Measurements from ENCODE around the gene STRIP1. TPM values are rescaled to one million over a fixed set of nuclear protein-coding genes. Genes with fewer than 3 reads are reported as not detected.
A peak's percentile ranks its signal among the peaks of the same experiment; 100 is the strongest.

The STRIP1 gene
- polyA plus RNA-seq, 2 of the 4 experiments (the other 2 are of a cell fraction), result 16.4 to 16.7 TPM

DNA sequence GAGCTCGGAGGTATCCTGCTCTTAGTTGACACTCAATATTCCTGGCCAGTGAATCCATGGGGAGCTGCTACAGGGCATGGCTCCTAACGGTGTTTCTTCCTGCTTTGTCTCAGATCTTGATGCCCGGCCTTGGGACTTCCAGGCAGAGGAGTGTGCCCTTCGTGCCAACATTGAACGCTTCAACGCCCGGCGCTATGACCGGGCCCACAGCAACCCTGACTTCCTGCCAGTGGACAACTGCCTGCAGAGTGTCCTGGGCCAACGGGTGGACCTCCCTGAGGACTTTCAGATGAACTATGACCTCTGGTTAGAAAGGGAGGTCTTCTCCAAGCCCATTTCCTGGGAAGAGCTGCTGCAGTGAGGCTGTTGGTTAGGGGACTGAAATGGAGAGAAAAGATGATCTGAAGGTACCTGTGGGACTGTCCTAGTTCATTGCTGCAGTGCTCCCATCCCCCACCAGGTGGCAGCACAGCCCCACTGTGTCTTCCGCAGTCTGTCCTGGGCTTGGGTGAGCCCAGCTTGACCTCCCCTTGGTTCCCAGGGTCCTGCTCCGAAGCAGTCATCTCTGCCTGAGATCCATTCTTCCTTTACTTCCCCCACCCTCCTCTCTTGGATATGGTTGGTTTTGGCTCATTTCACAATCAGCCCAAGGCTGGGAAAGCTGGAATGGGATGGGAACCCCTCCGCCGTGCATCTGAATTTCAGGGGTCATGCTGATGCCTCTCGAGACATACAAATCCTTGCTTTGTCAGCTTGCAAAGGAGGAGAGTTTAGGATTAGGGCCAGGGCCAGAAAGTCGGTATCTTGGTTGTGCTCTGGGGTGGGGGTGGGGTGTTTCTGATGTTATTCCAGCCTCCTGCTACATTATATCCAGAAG lies 19.4 kb downstream of the STRIP1 start:
- 57% methylated on average over 12 of the region's 16 CpGs for WGBS (ENCODE audit: missing lambda C conversion rate)
- POLR2A ChIA-PET, result no interaction called here
- peak; percentile 40 to 49 for DNase-seq (ENCODE audit: low read depth in 1 of 2, low spot score in 1 of 2)

DNA sequence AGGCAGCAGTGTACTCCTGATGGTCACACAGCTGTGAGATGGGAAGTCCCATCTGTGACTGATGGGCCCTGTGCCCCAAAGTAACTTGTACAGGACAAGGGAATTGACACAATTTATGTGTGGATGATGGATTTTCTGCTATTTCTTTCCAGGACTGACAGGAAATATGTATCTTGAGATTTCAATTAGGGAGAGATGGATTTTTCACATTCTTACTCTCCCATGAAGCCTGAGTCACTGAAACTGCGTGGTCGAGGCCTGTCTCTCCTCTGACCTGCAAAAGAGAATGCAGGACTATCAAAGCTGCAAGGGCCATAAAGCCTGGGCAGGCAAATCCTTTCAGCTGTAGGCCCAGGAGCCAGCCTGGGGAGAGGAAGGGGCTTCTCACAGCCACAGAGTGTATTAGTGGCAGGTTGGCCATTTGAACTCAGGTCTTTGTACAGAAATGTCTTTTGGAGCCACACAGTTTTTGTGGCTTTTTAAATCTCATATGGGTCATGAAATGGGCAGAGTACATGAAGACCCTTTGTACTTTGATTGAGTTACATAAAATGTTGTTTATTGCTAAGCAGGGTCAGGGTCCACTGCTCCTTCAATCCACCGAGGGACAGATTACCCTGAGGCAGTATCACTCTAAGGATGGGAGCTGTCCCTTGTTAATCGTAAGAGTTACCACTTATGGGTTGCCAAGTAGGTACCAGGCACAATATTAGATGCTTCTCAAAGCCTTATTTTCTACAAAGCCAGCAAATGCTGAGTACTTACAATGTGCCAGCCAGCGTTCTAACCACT lies 21.3 kb downstream of the STRIP1 start:
- DNase-seq (ENCODE audit: low read depth in 1 of 2, low spot score in 1 of 2) (no peak), ATAC-seq (no peak), FAIRE-seq (no peak)
- H3K4me2 ChIP-seq, result no peak overlapping the region
- WGBS (ENCODE audit: missing lambda C conversion rate), result 86% methylated on average over 5 of the region's 5 CpGs
- ChIA-PET POLR2A (no interaction called here), CTCF (interaction anchor here (2.1 to 5.9 kb wide), 4 partner anchors 15 to 404 kb away, joined by 9 to 93 read pairs (median 20); no protein-coding TSS in a partner anchor)
- TF ChIP-seq, protein P1, sequence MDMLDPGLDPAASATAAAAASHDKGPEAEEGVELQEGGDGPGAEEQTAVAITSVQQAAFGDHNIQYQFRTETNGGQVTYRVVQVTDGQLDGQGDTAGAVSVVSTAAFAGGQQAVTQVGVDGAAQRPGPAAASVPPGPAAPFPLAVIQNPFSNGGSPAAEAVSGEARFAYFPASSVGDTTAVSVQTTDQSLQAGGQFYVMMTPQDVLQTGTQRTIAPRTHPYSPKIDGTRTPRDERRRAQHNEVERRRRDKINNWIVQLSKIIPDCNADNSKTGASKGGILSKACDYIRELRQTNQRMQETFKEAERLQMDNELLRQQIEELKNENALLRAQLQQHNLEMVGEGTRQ (IDR thresholded peaks at IDR 0.05), result no peak
- TF ChIP-seq CBX8 (IDR thresholded peaks at IDR 0.05) (no peak), HOXB13 (CRISPR knock-in tag; IDR thresholded peaks at IDR 0.05; ENCODE audit: low read depth) (no peak), ESRRA (IDR thresholded peaks at IDR 0.05; ENCODE audit: borderline replicate concordance, low read length) (no peak), SMC3 (IDR thresholded peaks at IDR 0.05) (no peak), RCOR1 (IDR thresholded peaks at IDR 0.05; ENCODE audit: low read depth, low read length) (no peak), EHMT2 (IDR thresholded peaks at IDR 0.05; ENCODE audit: low read depth) (no peak), HEYL (CRISPR knock-in tag; IDR thresholded peaks at IDR 0.05) (no peak), CHD4 (IDR thresholded peaks at IDR 0.05; ENCODE audit: borderline replicate concordance) (no peak), CEBPB (IDR thresholded peaks at IDR 0.05) (no peak), POLR2AphosphoS2 (conservative IDR thresholded peaks at IDR 0.05; ENCODE audit: low read length) (no peak), FOSB (CRISPR knock-in tag; IDR thresholded peaks at IDR 0.05) (no peak), KDM5A (IDR thresholded peaks at IDR 0.05) (no peak), POLR2A (IDR thresholded peaks at IDR 0.05; ENCODE audit: low read length) (no peak), RNF2 (IDR thresholded peaks at IDR 0.05; ENCODE audit: borderline replicate concordance, low read depth) (no peak), JUN (IDR thresholded peaks at IDR 0.05) (no peak)
- TF ChIP-seq, protein P2, sequence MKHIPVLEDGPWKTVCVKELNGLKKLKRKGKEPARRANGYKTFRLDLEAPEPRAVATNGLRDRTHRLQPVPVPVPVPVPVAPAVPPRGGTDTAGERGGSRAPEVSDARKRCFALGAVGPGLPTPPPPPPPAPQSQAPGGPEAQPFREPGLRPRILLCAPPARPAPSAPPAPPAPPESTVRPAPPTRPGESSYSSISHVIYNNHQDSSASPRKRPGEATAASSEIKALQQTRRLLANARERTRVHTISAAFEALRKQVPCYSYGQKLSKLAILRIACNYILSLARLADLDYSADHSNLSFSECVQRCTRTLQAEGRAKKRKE (CRISPR knock-in tag; IDR thresholded peaks at IDR 0.05; ENCODE audit: low read depth), result no peak
- TF ChIP-seq, protein P3, sequence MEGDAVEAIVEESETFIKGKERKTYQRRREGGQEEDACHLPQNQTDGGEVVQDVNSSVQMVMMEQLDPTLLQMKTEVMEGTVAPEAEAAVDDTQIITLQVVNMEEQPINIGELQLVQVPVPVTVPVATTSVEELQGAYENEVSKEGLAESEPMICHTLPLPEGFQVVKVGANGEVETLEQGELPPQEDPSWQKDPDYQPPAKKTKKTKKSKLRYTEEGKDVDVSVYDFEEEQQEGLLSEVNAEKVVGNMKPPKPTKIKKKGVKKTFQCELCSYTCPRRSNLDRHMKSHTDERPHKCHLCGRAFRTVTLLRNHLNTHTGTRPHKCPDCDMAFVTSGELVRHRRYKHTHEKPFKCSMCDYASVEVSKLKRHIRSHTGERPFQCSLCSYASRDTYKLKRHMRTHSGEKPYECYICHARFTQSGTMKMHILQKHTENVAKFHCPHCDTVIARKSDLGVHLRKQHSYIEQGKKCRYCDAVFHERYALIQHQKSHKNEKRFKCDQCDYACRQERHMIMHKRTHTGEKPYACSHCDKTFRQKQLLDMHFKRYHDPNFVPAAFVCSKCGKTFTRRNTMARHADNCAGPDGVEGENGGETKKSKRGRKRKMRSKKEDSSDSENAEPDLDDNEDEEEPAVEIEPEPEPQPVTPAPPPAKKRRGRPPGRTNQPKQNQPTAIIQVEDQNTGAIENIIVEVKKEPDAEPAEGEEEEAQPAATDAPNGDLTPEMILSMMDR (IDR thresholded peaks at IDR 0.05), result no peak
- no peak overlapping the region for H3K27ac ChIP-seq
- H3K4me1 ChIP-seq, result no peaks in the 10 kb centered on the region
- H3K9me3 ChIP-seq, result no peaks in the 10 kb centered on the region
- no peak overlapping the region for H3K4me3 ChIP-seq

More for the DNA sequence above, 19.4 kb downstream of the STRIP1 start:
- CTCF ChIA-PET, result interaction anchor here (0.6 to 10.7 kb wide), 30 partner anchors 9 to 1213 kb away, joined by 3 to 130 read pairs (median 5); partner anchors contain the start of gene STRIP1
- Histone ChIP-seq H3K4me1 (no peaks in the 10 kb centered on the region), H3K4me3 (no peak overlapping the region), H3K27ac (no peak overlapping the region), H3K9me3 (no peaks in the 10 kb centered on the region), H3K4me2 (no peak overlapping the region)
- TF ChIP-seq SMC3 (IDR thresholded peaks at IDR 0.05), result 0 out of 3 replicates have a peak, but pooled peaks have one; percentile 35
- TF ChIP-seq, protein P3 (IDR thresholded peaks at IDR 0.05), result peak; percentile 73
- TF ChIP-seq NPAS2 (CRISPR knock-in tag; IDR thresholded peaks at IDR 0.05; ENCODE audit: borderline replicate concordance), result no peak
- no peak for TF ChIP-seq ESRRA (IDR thresholded peaks at IDR 0.05; ENCODE audit: borderline replicate concordance, low read length)
- peak; percentile 51 to 63 for TF ChIP-seq RAD21 (conservative IDR thresholded peaks at IDR 0.05 in 1 of 2, IDR thresholded peaks at IDR 0.05 in 1 of 2)
- ATAC-seq (peak; percentile 82 to 93; a peak in 5 of 6 replicates), FAIRE-seq (no peak)
